Stimulated activated CD4-positive, alpha-beta T cell treated with anti-CD3 and anti-CD28 coated beads, Interleukin-15, amount 100 ng/mL, for 48 hours (primary cell): Measurements from ENCODE around the gene DLX2.

Experiments used
- DNase-seq, 2 donors: peaks; one replicate each; pipeline ENCODE4 v3.0.0-alpha.2; 2020; ENCODE audit warnings: low read depth in 2 of 2

Gene DLX2

GRCh38 chr2:172053486-172053885, 49.2 kb downstream of the DLX2 start:
- DNase-seq: no peak

- no peak for DNase-seq
Measured at GRCh38 chr2:172052000-172052983, 50.4 kb downstream of the DLX2 start.

GRCh38 chr2:172050479-172051125, 52.1 kb downstream of the DLX2 start:
- DNase-seq: no peak

GRCh38 chr2:172049567-172050120, 53.1 kb downstream of the DLX2 start:
- DNase-seq: no peak
